SJSA1 (cell line): ENCODE measurements around the gene PCGF5. TPM values are rescaled to one million over a fixed set of nuclear protein-coding genes. Genes with fewer than 3 reads are reported as not detected.
"Not testable (repeated sequence)": the region's sequence is repeated elsewhere in the genome, so short reads cannot be mapped to it uniquely, and the experiment has no call there.

ENCODE experiments used
- DNase-seq, 2 experiments: peaks; one replicate each; pipeline ENCODE4 v3.0.0-alpha.2; 2015 to 2020; ENCODE audit warnings: low spot score in 2 of 2, low read depth in 1 of 2
- H3K27ac ChIP-seq: fragments of 250-450 bp; sonication (Bioruptor Pico); 2 replicates; pipeline ENCODE4 v1.5.1; 2020; ENCODE audit warnings: mild to moderate bottlenecking, moderate library complexity
- H3K27me3 ChIP-seq: fragments of 250-450 bp; sonication (Bioruptor Pico); replicated peaks from 2 replicates; pipeline ENCODE4 v1.5.1; 2020; ENCODE audit warnings: mild to moderate bottlenecking, moderate library complexity
- H3K36me3 ChIP-seq: fragments of 250-450 bp; sonication (Bioruptor Pico); 2 replicates; pipeline ENCODE4 v1.5.1; 2020; ENCODE audit warnings: mild to moderate bottlenecking
- H3K4me1 ChIP-seq: fragments of 250-450 bp; sonication (Bioruptor Pico); replicated peaks from 2 replicates; pipeline ENCODE4 v1.6.1; 2021; ENCODE audit warnings: mild to moderate bottlenecking
- H3K4me3 ChIP-seq: fragments of 250-450 bp; sonication (Bioruptor Pico); 2 replicates; pipeline ENCODE4 v1.5.1; 2020; ENCODE audit warnings: mild to moderate bottlenecking
- H3K9me3 ChIP-seq: fragments of 250-450 bp; sonication (Bioruptor Pico); replicated peaks from 2 replicates; pipeline ENCODE4 v1.5.1; 2020; ENCODE audit warnings: mild to moderate bottlenecking
- total RNA-seq: library from RNA; depleted of rRNA; stranded (reverse); fragments of >200 nt; shearing (Covaris generic); gene quantifications from 2 replicates; pipeline ENCODE4 v1.2.3, GENCODE V29; 2014

The PCGF5 gene
- total RNA-seq, 1 experiment from 2014 or later, result 32.1 TPM

- Histone ChIP-seq H3K4me1 (peaks cover 12% of the 10 kb centered on the region; the same call in 1 of the 2 replicates), H3K4me3 (peak overlapping the region; percentile 96), H3K27ac (peak overlapping the region; percentile 69), H3K27me3 (no peaks in the 10 kb centered on the region), H3K9me3 (no peaks in the 10 kb centered on the region), H3K36me3 (peaks cover 19% of the 10 kb centered on the region)
- DNase-seq, result peak in 1 of 2 experiments; percentile 42
Observed at GRCh38 chr10:91220954-91221675, 652 bp downstream of the PCGF5 start.

DNA sequence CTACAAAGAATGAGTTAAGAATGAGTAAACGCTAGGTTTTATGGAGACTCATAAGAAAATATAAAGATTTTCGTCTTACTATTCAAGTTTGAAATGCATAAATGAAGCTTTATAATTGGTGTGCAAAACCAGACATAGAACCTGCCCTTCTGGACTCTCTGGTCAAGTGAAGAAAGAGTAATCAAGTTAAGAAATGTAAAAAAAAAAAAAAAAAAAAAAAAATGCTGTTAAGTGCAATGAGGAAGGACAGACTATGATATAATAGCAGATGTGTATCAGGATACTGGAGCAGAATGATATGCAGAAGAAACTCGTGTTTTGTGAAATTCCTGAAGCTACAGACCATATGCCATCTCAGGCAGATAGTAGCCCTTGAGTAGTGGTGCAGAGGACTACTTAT is 5.6 kb downstream of the PCGF5 start:
- no peak overlapping the region for H3K27ac ChIP-seq
- no peaks in the 10 kb centered on the region for H3K9me3 ChIP-seq
- H3K4me1 ChIP-seq, result 0 out of 2 replicates have a peak, but pooled peaks cover 7% of the 10 kb centered on the region
- no peak for DNase-seq
- H3K27me3 ChIP-seq, result no peaks in the 10 kb centered on the region
- peaks cover 32% of the 10 kb centered on the region for H3K36me3 ChIP-seq
- H3K4me3 ChIP-seq, result no peak overlapping the region

DNA sequence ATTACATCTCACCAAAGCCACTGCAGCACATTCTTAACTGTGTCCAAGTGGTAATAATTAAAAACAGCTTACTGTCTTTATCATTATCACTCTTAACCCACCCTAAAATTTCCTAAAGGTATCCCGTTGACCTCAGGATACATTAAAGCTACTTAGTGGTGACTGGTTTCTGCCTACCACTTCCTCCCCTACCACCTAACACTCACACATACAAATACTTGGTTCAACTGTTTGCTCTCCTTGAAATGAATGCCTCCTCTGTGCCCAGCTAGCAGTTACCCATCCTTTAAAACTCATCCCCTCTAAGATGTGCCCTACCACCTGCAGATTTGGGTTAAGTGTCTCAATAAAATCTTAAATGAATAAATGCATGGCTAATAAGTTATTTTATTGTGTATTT is 7.1 kb downstream of the PCGF5 start:
- H3K9me3 ChIP-seq, result no peaks in the 10 kb centered on the region
- H3K36me3 ChIP-seq, result peaks cover 29% of the 10 kb centered on the region
- H3K27ac ChIP-seq, result no peak overlapping the region
- H3K27me3 ChIP-seq, result no peaks in the 10 kb centered on the region
- no peaks in the 10 kb centered on the region for H3K4me1 ChIP-seq
- no peak overlapping the region for H3K4me3 ChIP-seq
- no peak for DNase-seq

GRCh38 chr10:91229683-91230082 is 9.2 kb downstream of the PCGF5 start:
- Histone ChIP-seq H3K4me3 (no peak overlapping the region), H3K9me3 (no peaks in the 10 kb centered on the region), H3K27me3 (no peaks in the 10 kb centered on the region), H3K4me1 (no peaks in the 10 kb centered on the region; the same call in 1 of the 2 replicates), H3K27ac (no peak overlapping the region), H3K36me3 (peaks cover 18% of the 10 kb centered on the region)
- DNase-seq, result no peak

GRCh38 chr10:91238191-91238590 is 17.7 kb downstream of the PCGF5 start:
- Histone ChIP-seq H3K9me3 (no peaks in the 10 kb centered on the region), H3K4me1 (no peaks in the 10 kb centered on the region; the same call in 1 of the 2 replicates), H3K27me3 (no peaks in the 10 kb centered on the region), H3K4me3 (no peak overlapping the region), H3K27ac (no peak overlapping the region), H3K36me3 (peaks cover 2% of the 10 kb centered on the region; the same call in 1 of the 2 replicates)
- DNase-seq, result no peak

DNA sequence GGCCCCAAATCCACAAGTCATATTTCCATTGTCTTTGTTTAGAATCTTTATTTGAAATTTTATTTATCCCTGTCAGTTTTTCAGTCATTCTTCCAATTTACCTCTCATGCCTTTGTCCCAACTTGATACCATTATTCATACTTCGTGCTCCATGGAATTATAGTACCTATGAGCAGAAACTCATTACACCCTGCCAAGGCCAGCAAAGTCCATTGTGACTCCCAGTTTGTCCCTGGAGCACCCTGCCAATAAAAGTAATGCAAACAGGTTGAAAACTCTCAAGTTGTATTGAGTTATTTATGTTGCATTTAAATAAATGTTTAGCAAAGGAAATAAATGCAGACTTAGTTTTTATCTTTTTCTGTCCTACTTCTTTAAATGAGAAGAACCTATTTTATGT is 19.3 kb downstream of the PCGF5 start:
- no peak for DNase-seq
- Histone ChIP-seq H3K4me3 (no peak overlapping the region), H3K36me3 (peaks cover 3% of the 10 kb centered on the region; the same call in 1 of the 2 replicates), H3K27ac (no peak overlapping the region), H3K4me1 (no peaks in the 10 kb centered on the region), H3K9me3 (no peaks in the 10 kb centered on the region), H3K27me3 (no peaks in the 10 kb centered on the region)

- H3K27me3 ChIP-seq, result no peaks in the 10 kb centered on the region
- no peak for DNase-seq
- H3K4me1 ChIP-seq, result peaks cover 21% of the 10 kb centered on the region
- no peak overlapping the region for H3K27ac ChIP-seq
- 0 out of 2 replicates have a peak, but pooled peaks cover 3% of the 10 kb centered on the region for H3K36me3 ChIP-seq
- no peak overlapping the region for H3K4me3 ChIP-seq
- H3K9me3 ChIP-seq, result no peaks in the 10 kb centered on the region
Observed at GRCh38 chr10:91242940-91243339, 22.5 kb downstream of the PCGF5 start.

DNA sequence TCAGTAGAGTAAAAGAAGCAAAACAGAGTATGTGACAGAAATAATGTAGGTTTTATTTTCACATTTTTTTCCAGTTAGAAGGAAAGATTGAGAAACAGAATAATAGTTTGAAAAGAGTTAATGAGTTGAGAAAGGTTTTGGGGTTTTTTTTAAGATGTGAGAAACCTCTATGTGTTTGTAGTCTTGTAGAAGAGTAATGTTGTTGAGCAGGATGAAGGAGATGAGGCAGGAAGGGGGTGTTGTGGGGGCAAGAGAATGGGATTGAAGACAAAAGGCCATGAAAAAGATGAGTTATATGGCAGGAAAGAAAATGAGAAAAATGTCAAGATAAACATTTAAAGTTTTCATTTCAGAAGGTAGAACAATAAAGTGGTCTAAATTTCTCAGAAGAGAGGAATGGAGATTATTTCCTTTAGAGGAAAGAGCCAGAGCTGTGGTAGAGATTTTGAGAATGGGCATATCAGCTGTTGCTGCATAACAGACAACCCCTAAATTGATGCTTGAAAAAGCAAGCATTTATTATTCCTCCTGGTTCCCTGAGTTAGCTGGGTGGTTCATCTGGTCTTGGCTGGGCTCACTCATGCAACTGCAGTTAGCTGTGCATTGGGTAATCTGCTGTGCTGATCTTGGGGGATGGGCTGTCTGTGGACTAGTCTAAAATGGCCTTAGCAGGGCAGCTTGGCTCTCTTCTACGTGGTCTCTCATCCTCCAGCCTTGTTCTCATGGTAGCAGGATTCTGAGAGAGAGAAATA is 27.1 kb downstream of the PCGF5 start:
- no peaks in the 10 kb centered on the region for H3K9me3 ChIP-seq
- H3K4me3 ChIP-seq, result no peak overlapping the region
- H3K27me3 ChIP-seq, result no peaks in the 10 kb centered on the region
- H3K27ac ChIP-seq, result no peak overlapping the region
- peaks cover 13% of the 10 kb centered on the region for H3K36me3 ChIP-seq
- peaks cover 35% of the 10 kb centered on the region for H3K4me1 ChIP-seq
- DNase-seq, result peak; percentile 51 to 54

DNA sequence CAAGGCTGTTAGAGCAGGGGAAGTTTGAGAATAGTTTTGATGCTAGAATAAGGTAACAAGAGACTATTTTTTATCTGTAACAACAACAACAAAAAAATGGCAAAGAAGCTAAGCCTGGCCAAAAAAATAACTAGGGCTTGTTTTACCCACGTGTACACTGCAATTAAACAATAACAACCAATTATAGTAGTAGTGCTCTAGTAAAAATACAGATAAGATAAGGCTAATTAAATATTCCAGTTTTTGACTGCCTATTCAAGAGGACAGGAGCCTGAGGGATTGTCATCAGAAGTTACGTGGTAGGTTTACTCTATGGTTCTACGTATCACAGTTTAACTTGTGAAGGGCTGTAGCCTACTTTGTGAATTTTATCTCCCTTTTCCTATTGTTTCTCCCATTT is 29.2 kb downstream of the PCGF5 start:
- H3K27ac ChIP-seq, result no peak overlapping the region
- no peaks in the 10 kb centered on the region for H3K27me3 ChIP-seq
- peaks cover 20% of the 10 kb centered on the region for H3K36me3 ChIP-seq
- no peak overlapping the region for H3K4me3 ChIP-seq
- H3K9me3 ChIP-seq, result no peaks in the 10 kb centered on the region
- no peak for DNase-seq
- H3K4me1 ChIP-seq, result peaks cover 35% of the 10 kb centered on the region

DNA sequence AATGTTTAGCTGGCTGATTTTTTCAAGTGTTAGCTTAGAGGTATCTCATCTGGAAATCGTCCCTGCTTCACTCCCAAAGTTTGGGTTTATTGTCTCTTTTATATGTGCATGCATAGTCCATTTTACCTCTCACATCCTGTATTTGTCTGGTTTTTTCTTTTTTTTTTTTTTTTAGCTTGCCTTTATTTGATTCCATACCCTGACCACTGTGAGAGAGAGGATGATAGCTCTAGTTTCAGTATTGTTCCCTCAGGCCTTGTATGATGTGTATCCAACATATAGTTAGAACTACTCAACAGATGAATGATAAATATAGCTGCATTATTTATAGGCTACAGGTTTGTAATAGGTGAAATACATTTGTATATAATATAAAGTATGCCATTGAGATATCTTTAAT is 29.9 kb downstream of the PCGF5 start:
- Histone ChIP-seq H3K36me3 (peaks cover 26% of the 10 kb centered on the region), H3K9me3 (no peaks in the 10 kb centered on the region), H3K4me3 (no peak overlapping the region), H3K27ac (no peak overlapping the region), H3K27me3 (no peaks in the 10 kb centered on the region), H3K4me1 (peaks cover 35% of the 10 kb centered on the region)
- DNase-seq, result no peak

GRCh38 chr10:91251430-91252056 is 31.1 kb downstream of the PCGF5 start:
- H3K36me3 ChIP-seq, result peaks cover 33% of the 10 kb centered on the region
- H3K9me3 ChIP-seq, result no peaks in the 10 kb centered on the region
- peaks cover 27% of the 10 kb centered on the region for H3K4me1 ChIP-seq
- peak; percentile 30 to 48 for DNase-seq
- no peak overlapping the region for H3K4me3 ChIP-seq
- H3K27me3 ChIP-seq, result no peaks in the 10 kb centered on the region
- H3K27ac ChIP-seq, result no peak overlapping the region

GRCh38 chr10:91253300-91253699 is 32.8 kb downstream of the PCGF5 start:
- H3K27ac ChIP-seq, result no peak overlapping the region
- no peaks in the 10 kb centered on the region for H3K27me3 ChIP-seq
- no peaks in the 10 kb centered on the region for H3K9me3 ChIP-seq
- no peak overlapping the region for H3K4me3 ChIP-seq
- peaks cover 11% of the 10 kb centered on the region for H3K4me1 ChIP-seq
- peaks cover 33% of the 10 kb centered on the region for H3K36me3 ChIP-seq
- no peak for DNase-seq

- Histone ChIP-seq H3K27me3 (no peaks in the 10 kb centered on the region), H3K36me3 (peaks cover 25% of the 10 kb centered on the region), H3K4me1 (no peaks in the 10 kb centered on the region), H3K27ac (no peak overlapping the region), H3K9me3 (no peaks in the 10 kb centered on the region), H3K4me3 (no peak overlapping the region)
- no peak for DNase-seq
Observed at GRCh38 chr10:91257310-91257709, 36.8 kb downstream of the PCGF5 start.

DNA sequence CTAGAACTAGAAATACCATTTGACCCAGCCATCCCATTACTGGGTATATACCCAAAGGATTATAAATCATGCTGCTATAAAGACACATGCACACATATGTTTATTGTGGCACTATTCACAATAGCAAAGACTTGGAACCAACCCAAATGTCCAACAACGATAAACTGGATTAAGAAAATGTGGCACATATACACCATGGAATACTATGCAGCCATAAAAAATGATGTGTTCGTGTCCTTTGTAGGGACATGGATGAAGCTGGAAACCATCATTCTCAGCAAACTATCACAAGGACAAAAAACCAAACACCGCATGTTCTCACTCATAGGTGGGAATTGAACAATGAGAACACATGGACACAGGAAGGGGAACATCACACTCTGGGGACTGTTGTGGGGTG is 40.0 kb downstream of the PCGF5 start:
- not testable (repeated sequence) for H3K36me3 ChIP-seq, H3K4me3 ChIP-seq, H3K9me3 ChIP-seq, H3K27ac ChIP-seq, H3K4me1 ChIP-seq, H3K27me3 ChIP-seq, DNase-seq
